ENCODE measurements around the gene SLK.

SLK gene

DNA sequence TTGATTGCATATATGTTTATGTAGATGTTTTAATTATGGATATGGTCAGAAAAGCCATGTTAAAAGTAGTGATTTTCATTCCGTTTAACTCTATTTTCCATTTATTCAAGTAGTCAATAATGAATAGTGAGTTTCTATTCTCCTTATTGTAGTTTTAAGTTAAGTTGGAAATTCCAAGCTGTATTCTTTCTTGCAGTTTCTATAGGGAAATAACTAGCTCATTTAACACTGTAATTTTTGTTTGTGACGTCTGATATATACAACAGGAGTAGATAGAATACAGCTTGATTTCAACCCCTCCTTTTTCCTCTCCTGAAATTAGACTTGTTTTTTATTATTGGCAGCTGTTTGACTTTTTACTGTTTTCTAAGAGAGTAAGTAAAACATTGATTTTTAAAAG, 47.2 kb downstream of the SLK start:
- Histone ChIP-seq H2AFZ (ENCODE audit: low read depth, low read length, severe bottlenecking) (no peak overlapping the region), H3K27ac (ENCODE audit: low read depth, low read length) (no peak overlapping the region), H3K4me3 (ENCODE audit: insufficient read depth, low read length, poor library complexity, severe bottlenecking) (no peak overlapping the region), H3K9ac (ENCODE audit: low read length) (no peak overlapping the region), H3K27me3 (ENCODE audit: low read length) (no peaks in the 10 kb centered on the region), H3F3A (ENCODE audit: insufficient read depth) (no peaks in the 10 kb centered on the region), H3K9me2 (replicated peaks; ENCODE audit: insufficient read depth, low read length) (no peaks in the 10 kb centered on the region), H3K79me2 (ENCODE audit: insufficient read depth, low read length) (no peaks in the 10 kb centered on the region), H4K20me1 (ENCODE audit: low read depth, low read length) (no peaks in the 10 kb centered on the region), H3K36me3 (ENCODE audit: low read length) (peaks cover 14% of the 10 kb centered on the region; the same call in 1 of the 2 replicates), H3K9me3 (ENCODE audit: insufficient read depth, low read length) (no peaks in the 10 kb centered on the region), H3K4me2 (ENCODE audit: low read depth, low read length, poor library complexity, severe bottlenecking) (no peak overlapping the region)
- TF ChIP-seq, protein P1, sequence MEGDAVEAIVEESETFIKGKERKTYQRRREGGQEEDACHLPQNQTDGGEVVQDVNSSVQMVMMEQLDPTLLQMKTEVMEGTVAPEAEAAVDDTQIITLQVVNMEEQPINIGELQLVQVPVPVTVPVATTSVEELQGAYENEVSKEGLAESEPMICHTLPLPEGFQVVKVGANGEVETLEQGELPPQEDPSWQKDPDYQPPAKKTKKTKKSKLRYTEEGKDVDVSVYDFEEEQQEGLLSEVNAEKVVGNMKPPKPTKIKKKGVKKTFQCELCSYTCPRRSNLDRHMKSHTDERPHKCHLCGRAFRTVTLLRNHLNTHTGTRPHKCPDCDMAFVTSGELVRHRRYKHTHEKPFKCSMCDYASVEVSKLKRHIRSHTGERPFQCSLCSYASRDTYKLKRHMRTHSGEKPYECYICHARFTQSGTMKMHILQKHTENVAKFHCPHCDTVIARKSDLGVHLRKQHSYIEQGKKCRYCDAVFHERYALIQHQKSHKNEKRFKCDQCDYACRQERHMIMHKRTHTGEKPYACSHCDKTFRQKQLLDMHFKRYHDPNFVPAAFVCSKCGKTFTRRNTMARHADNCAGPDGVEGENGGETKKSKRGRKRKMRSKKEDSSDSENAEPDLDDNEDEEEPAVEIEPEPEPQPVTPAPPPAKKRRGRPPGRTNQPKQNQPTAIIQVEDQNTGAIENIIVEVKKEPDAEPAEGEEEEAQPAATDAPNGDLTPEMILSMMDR (IDR thresholded peaks at IDR 0.05; ENCODE audit: insufficient read depth, low read length, poor library complexity, severe bottlenecking), result no peak
- no peak for TF ChIP-seq EZH2phosphoT487 (conservative IDR thresholded peaks at IDR 0.05; ENCODE audit: low read length)

DNA sequence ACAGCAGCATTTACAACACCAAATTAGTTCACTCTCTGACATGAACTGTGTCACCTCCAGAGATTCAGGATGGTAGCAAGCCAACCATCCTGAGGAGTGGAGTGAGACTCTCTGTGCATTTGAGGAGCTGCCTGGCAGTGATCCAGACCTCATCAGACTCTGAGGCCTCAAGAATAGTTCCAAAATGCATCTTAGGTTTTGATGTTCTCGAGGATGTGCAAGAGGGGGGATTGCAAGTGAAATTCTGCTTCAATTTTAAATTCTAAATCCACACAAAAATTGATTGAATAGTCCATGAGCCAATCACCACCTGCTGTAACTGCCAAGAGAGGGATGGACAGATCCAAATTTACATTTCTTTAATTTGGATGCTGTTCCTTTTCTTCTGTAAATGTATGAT, 49.7 kb downstream of the SLK start:
- H3K36me3 ChIP-seq (ENCODE audit: low read length), result peaks cover 20% of the 10 kb centered on the region; the same call in 1 of the 2 replicates
- H3K9me2 ChIP-seq (replicated peaks; ENCODE audit: insufficient read depth, low read length), result no peaks in the 10 kb centered on the region
- no peak overlapping the region for H3K4me2 ChIP-seq (ENCODE audit: low read depth, low read length, poor library complexity, severe bottlenecking)
- no peaks in the 10 kb centered on the region for H3F3A ChIP-seq (ENCODE audit: insufficient read depth)
- no peaks in the 10 kb centered on the region for H4K20me1 ChIP-seq (ENCODE audit: low read depth, low read length)
- H2AFZ ChIP-seq (ENCODE audit: low read depth, low read length, severe bottlenecking), result no peak overlapping the region
- no peaks in the 10 kb centered on the region for H3K79me2 ChIP-seq (ENCODE audit: insufficient read depth, low read length)
- TF ChIP-seq, protein P1 (IDR thresholded peaks at IDR 0.05; ENCODE audit: insufficient read depth, low read length, poor library complexity, severe bottlenecking), result no peak
- no peak for TF ChIP-seq EZH2phosphoT487 (conservative IDR thresholded peaks at IDR 0.05; ENCODE audit: low read length)
- no peak overlapping the region for H3K9ac ChIP-seq (ENCODE audit: low read length)
- H3K9me3 ChIP-seq (ENCODE audit: insufficient read depth, low read length), result no peaks in the 10 kb centered on the region
- no peaks in the 10 kb centered on the region for H3K27me3 ChIP-seq (ENCODE audit: low read length)
- no peak overlapping the region for H3K4me3 ChIP-seq (ENCODE audit: insufficient read depth, low read length, poor library complexity, severe bottlenecking)
- H3K27ac ChIP-seq (ENCODE audit: low read depth, low read length), result no peak overlapping the region

DNA sequence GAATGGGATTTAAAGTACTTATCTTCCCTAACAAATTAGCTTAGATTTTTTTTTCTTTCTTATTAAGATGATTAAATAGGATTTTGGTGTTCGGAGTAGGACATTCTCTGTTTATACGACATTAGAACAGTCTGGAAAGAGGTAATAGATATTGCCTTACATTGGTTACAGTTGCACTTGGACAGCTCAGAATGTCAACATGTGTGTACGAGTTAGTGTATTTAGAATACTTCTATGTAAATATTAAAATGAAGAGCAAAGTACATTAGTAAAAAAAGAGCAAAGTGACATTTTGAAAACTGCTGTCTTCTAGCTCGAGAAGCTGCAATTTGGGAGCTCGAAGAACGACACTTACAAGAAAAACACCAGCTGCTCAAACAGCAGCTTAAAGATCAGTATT, 51.5 kb downstream of the SLK start:
- H3K9me2 ChIP-seq (replicated peaks; ENCODE audit: insufficient read depth, low read length), result no peaks in the 10 kb centered on the region
- H3K4me3 ChIP-seq (ENCODE audit: insufficient read depth, low read length, poor library complexity, severe bottlenecking), result no peak overlapping the region
- no peaks in the 10 kb centered on the region for H3K27me3 ChIP-seq (ENCODE audit: low read length)
- peaks cover 18% of the 10 kb centered on the region; the same call in 1 of the 2 replicates for H3K36me3 ChIP-seq (ENCODE audit: low read length)
- H3K79me2 ChIP-seq (ENCODE audit: insufficient read depth, low read length), result no peaks in the 10 kb centered on the region
- H3F3A ChIP-seq (ENCODE audit: insufficient read depth), result no peaks in the 10 kb centered on the region
- no peak overlapping the region for H3K4me2 ChIP-seq (ENCODE audit: low read depth, low read length, poor library complexity, severe bottlenecking)
- H4K20me1 ChIP-seq (ENCODE audit: low read depth, low read length), result no peaks in the 10 kb centered on the region
- no peaks in the 10 kb centered on the region for H3K9me3 ChIP-seq (ENCODE audit: insufficient read depth, low read length)
- TF ChIP-seq EZH2phosphoT487 (conservative IDR thresholded peaks at IDR 0.05; ENCODE audit: low read length), result no peak
- TF ChIP-seq, protein P1 (IDR thresholded peaks at IDR 0.05; ENCODE audit: insufficient read depth, low read length, poor library complexity, severe bottlenecking), result no peak
- no peak overlapping the region for H3K9ac ChIP-seq (ENCODE audit: low read length)
- H2AFZ ChIP-seq (ENCODE audit: low read depth, low read length, severe bottlenecking), result no peak overlapping the region
- no peak overlapping the region for H3K27ac ChIP-seq (ENCODE audit: low read depth, low read length)
